ENCODE results near the gene SYTL3. TPM values are rescaled to one million over a fixed set of nuclear protein-coding genes. Genes with fewer than 3 reads are reported as not detected.

SYTL3 gene
- total and polyA plus RNA-seq, 11 donors: 4.0 to 14.6 (median 8.2) TPM

DNA sequence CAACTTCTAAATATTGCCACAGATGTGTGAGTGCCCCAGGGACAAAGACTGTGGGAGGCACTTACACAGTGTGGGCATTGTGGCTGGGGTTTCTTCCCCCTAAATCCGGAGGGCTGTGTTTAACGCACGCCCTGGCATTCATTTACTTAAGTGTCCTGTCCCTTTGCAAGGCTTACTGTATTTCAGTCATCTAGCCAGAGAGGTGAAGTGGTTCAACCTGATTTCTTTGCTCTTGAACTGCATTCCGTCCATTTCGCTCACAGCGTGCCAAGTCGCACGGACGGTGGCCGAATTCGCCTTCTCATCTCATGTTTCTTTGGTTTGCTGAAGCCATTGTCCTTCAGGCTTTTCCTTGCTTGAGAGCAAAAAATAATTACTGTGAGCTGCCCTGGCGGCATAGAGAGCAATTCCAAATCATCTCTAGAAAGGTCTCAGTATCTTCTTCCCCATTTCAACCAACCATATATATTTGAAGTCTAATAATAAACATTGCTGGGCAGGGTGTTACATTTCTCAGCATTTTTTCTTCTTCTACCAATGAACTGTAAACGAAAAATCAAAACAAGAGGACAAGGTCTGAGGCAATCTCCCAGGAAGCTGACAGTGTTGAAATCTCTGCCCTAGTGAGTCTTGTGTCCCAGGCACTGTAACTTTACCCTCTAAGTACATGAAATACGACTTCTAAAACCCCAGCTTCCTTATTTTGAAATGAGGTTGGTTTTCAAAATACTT, 16.9 kb downstream of the SYTL3 start:
- peak overlapping the region in 2 of 12 donors; percentile 33 to 84 for H3K27ac ChIP-seq
- TF ChIP-seq POLR2A (IDR thresholded peaks at IDR 0.05) (no peak), CTCF (IDR thresholded peaks at IDR 0.05) (no peak)
- H3K4me1 ChIP-seq: peaks cover 0 to 45% (median 0%) of the 10 kb centered on the region in 12 donors
- H3K27me3 ChIP-seq: no peaks in the 10 kb centered on the region
- peaks cover 0 to 11% (median 0%) of the 10 kb centered on the region in 9 donors for H3K36me3 ChIP-seq
- H3K9me3 ChIP-seq: no peaks in the 10 kb centered on the region
- ATAC-seq: peak in 3 of 4 donors; percentile 59 to 85 (median 79)
- intact Hi-C loops (cut with DNase I): no loop called here
- H3K4me3 ChIP-seq: no peak overlapping the region
- WGBS, 4 donors: 83 to 87% (median 85%) methylated on average over 14 of the region's 14 CpGs
- no peak for DNase-seq

GRCh38 chr6:158667360-158667981, 17.6 kb downstream of the SYTL3 start:
- no peaks in the 10 kb centered on the region for H3K9me3 ChIP-seq
- DNase-seq: no peak
- no peaks in the 10 kb centered on the region for H3K27me3 ChIP-seq
- intact Hi-C loops (cut with DNase I): no loop called here
- peak overlapping the region in 3 of 12 donors; percentile 26 to 82 (median 29) for H3K27ac ChIP-seq
- H3K36me3 ChIP-seq: peaks cover 0 to 11% (median 0%) of the 10 kb centered on the region in 9 donors
- WGBS, 4 donors: 88 to 91% (median 90%) methylated on average over 8 of the region's 8 CpGs
- no peak overlapping the region for H3K4me3 ChIP-seq
- peaks cover 0 to 42% (median 0%) of the 10 kb centered on the region in 12 donors for H3K4me1 ChIP-seq
- no peak for TF ChIP-seq CTCF (IDR thresholded peaks at IDR 0.05)
- TF ChIP-seq POLR2A (IDR thresholded peaks at IDR 0.05): no peak
- no peak for ATAC-seq

DNA sequence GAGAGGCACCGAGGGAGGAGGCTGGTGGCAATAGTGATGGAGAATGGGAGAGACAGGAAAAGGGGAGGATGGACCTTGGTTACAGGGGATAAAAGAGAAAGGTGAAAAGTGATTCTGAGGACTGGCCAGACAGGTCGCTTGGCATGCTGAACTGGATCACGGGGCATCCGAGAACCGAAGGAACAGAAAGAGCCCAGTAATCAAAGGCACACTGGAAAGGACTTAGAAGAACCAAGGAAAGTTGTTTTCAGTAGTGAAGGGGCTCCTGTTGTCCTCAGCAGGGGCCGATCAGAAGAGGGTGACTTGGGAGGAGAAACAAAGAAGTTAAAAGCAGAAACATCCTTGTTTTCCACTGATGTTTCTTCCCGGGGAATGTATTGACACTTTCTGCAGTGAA, 18.9 kb downstream of the SYTL3 start:
- WGBS, 4 donors: 80 to 91% (median 84%) methylated on average over 7 of the region's 7 CpGs
- Histone ChIP-seq H3K27ac (no peak overlapping the region), H3K36me3 (peaks cover 0 to 8% (median 0%) of the 10 kb centered on the region in 9 donors), H3K4me1 (peaks cover 0 to 30% (median 0%) of the 10 kb centered on the region in 12 donors), H3K9me3 (no peaks in the 10 kb centered on the region), H3K27me3 (no peaks in the 10 kb centered on the region), H3K4me3 (no peak overlapping the region)
- no peak for DNase-seq
- no peak for ATAC-seq
- TF ChIP-seq CTCF (IDR thresholded peaks at IDR 0.05) (no peak), POLR2A (IDR thresholded peaks at IDR 0.05) (no peak)
- intact Hi-C loops (cut with DNase I): no loop called here
